Right ventricle myocardium superior (tissue), 1 donor: Measurements from ENCODE around the gene GRHL1. TPM values are rescaled to one million over a fixed set of nuclear protein-coding genes. Genes with fewer than 3 reads are reported as not detected.
"Not testable (repeated sequence)": the region's sequence is repeated elsewhere in the genome, so short reads cannot be mapped to it uniquely, and the experiment has no call there.

Experiments used
- ATAC-seq: fragments of 200-7000 bp; cut with Tn5 transposase; one replicate; pipeline ENCODE4 v1.9.1; 2020; ENCODE audit warnings: mild to moderate bottlenecking; ENCODE audit not compliant: poor library complexity
- DNase-seq: peaks from one replicate; pipeline ENCODE4 v3.0.0-alpha.2; 2020
- intact Hi-C: fragments of 100-400 bp; cut with DNase I; formaldehyde crosslinking; loops from one replicate; pipeline ENCODE4 v1.11.2; 2022
- total RNA-seq: library from RNA; stranded (reverse); fragmentation: NEBNext Ultra II Directional; extraction: Animal tissue kit (Norgen Biotek cat#: 25700); gene quantifications from one replicate; pipeline ENCODE4 v1.2.1, GENCODE V29; 2021
- donor health status: DM: no; HTN: yes; CAD: no; lungs with severe emphysema.

Gene GRHL1
- total RNA-seq, 1 donor from 2014 or later: 1.0 TPM

- ATAC-seq, DNase-seq, intact Hi-C loops: not testable (repeated sequence)
Measured at GRCh38 chr2:10013651-10014417, 62.3 kb downstream of the GRHL1 start.

DNA sequence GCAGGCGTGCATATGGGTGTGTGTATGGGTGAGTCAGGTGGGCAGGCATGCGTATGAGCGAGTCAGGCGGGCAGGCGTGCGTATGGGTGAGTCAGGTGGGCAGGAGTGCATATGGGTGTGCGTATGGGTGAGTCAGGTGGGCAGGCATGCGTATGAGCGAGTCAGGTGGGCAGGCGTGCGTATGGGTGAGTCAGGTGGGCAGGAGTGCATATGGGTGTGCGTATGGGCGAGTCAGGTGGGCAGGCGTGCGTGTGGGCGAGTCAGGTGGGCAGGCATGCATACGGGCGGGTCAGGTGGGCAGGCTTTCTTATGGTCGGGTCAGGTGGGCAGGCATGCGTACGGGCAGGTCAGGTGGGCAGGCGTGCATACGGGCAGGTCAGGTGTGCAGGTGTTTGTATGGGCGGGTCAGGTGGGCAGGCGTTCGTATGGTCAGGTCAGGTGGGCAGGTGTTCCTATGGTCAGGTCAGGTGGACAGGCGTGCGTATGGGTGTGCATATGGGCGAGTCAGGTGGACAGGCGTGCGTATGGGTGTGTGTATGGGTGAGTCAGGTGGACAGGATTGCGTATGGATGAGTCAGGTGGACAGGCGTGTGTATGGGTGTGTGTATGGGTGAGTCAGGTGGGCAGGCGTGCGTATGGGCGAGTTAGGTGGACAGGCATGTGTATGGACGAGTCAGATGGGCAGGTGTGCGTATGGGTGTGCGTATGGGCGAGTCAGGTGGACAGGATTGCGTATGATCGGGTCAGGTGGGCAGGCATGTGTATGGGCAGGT lies 63.1 kb downstream of the GRHL1 start:
- DNase-seq: no peak
- no peak for ATAC-seq
- intact Hi-C loops: no loop called here

- DNase-seq, ATAC-seq, intact Hi-C loops: not testable (repeated sequence)
Measured at GRCh38 chr2:10015376-10015989, 64.0 kb downstream of the GRHL1 start.

DNA sequence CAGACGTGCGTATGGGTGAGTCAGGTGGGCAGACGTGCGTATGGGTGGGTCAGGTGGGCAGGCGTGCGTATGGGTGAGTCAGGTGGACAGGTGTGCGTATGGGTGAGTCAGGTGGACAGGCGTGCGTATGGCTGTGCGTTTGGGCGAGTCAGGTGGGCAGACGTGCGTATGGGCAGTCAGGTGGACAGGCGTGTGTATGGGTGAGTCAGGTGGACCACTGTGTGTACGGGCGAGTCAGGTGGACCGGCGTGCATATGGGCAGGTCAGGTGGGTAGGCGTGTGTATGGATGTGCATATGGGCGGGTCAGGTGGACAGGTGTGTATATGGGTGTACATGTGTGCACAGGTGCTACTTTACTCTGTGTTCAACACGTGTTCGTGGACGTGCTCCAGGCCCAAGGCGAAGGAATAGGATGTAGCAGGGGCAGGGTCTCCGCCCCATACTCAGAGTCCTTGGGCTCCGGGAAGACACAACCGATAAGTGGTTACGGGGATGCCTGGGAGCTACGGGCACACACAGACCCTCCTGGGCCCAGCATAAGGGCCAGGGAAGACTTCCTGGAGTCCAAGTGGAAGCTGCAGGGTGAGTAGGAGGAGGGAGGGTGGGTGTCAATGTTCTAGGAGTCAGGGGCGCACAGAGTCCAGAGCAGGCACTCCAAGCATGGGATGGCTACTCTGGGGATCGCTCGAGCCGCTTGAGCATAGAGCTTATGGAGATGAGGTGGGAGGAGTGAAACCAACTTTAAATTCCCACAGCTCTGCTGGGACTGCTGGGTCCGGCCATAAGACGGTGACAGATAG lies 64.7 kb downstream of the GRHL1 start:
- no peak for DNase-seq
- no peak for ATAC-seq
- intact Hi-C loops: no loop called here

GRCh38 chr2:10016802-10017258 lies 65.3 kb downstream of the GRHL1 start:
- ATAC-seq: no peak
- DNase-seq: no peak
- intact Hi-C loops: no loop called here

GRCh38 chr2:10017313-10017941 lies 65.9 kb downstream of the GRHL1 start:
- no peak for ATAC-seq
- no peak for DNase-seq
- intact Hi-C loops: no loop called here

DNA sequence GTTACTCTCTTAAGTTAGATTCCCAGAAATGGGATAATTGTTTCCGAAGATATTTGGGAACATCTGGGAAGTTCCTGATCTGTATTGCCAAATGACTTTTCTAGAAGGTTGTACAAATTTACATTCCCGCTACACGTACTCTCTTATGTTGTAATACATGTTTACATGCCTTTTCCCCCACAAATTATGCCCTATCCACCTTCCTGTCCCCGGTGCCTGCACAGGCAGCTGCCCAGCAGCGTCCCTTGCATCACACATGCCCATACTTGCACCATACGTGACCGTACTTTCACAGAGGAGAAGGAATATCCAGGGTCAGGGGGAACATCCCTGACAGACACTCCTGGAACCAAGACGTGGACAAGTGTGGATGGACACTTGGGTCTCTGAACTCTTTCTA lies 67.7 kb downstream of the GRHL1 start:
- ATAC-seq (no peak), DNase-seq (no peak)

DNA sequence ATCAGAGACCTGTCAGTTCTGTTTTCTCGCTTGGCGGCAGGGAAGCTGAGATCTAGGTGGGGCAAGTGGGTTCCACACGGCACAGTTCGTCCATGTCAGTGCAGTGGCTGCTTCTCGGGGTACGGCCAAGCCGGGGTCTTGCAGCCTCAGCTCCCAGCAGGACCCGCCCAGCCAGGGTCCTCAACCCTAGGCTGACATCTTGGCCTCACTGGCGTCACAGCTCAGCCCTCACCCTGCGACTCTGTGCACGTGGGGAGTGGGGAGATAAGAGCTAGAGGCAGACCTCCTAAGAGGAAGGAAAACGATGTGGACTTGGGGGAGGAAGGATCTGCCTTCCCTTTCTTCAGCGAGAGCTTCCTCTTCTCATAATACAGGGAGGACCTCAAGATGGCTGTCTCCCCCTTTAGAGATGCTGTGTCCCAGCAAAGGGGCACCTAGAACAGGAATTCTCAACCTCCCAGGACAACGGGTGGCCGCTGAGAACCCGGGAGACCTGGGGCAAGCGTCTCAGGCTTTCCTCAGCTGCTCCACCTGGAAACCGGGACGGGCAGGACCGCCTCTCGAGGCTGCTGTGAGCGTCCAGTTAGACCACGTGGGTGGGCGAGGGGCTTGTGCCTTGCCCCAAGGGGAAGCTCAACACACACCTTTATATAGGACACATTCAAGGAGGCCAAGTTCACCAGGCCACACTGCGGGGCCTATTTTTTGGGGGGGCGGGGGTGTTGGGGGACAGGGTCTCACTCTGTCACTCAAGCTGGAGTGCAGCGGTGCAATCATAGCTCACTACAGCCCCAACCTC lies 68.3 kb downstream of the GRHL1 start:
- no peak for ATAC-seq
- intact Hi-C loops: no loop called here
- no peak for DNase-seq

More for the DNA sequence above, 67.7 kb downstream of the GRHL1 start:
- intact Hi-C loops: no loop called here

- DNase-seq: no peak
- peak; percentile 15 for ATAC-seq
- intact Hi-C loops: no loop called here
Measured at GRCh38 chr2:10022041-10022421, 70.5 kb downstream of the GRHL1 start.

- ATAC-seq: no peak
Measured at GRCh38 chr2:10022445-10022844, 71.0 kb downstream of the GRHL1 start.

DNA sequence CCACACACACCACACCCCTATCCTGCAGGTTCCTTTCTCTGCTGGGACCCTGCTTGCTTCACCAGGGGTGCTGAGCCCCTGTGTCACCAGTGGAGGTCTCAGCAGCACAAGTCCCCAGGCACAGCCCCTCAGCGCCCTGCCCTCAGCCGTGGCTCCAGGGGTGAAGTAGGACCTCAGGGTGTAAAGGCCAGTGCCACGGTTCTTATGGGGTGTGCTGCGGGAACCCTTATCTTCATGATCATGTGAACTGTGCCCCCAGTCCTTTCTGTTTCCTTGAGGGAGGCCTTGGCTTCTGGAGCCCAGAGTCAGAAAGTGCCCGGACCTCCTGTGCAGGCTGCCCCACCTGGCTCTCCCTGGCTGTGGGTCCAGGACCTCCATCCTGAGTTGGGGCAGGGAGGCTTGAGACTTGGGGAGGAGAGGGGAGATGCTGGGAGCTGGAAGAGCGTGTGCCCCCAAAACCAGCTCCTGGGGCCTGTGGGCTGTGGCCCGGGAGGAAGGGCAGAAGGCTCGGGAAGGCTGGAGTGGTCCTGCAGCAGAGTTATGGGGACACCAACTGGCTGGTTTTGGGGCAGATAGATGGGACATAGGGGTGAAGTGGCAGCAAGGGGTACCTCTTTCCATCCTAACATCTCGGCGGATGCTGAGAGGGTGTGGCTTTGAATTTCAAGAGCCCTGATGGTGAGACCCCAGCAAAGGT lies 71.6 kb downstream of the GRHL1 start:
- intact Hi-C loops: no loop called here
- ATAC-seq (no peak), DNase-seq (no peak)

More at GRCh38 chr2:10022445-10022844, 71.0 kb downstream of the GRHL1 start:
- no peak for DNase-seq
- intact Hi-C loops: no loop called here

DNA sequence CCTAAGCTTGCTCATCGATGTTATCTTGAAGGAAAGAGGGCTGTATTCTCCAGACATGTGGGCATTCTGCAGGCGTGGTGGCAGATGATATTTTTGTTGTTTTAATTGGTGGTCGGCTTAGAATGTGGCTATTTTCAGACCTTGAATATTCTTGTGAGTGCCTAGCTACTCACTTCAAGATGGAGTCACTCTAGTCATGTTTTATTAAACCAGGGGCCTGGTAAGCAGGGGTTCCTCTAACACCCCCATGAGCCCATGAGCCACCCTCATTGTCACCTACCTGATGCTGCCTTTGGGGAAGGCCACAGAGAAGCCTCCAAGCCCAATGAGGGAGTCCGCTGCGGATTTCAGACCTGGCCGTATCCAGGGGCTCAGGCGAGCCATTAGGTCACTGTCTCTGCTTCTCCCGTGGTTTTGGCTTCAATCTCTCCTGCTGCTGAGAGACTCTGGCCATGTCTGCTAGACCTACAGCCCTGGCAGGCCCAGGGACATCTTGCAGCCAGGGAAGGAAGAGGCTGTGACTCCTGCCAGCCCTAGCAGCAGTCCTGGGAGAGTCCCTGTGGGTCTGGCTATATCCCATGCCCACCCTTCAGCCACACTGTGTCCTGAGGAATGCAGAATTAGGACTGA lies 75.6 kb downstream of the GRHL1 start:
- DNase-seq: peak; percentile 2
- ATAC-seq: no peak
- intact Hi-C loops: no loop called here

DNA sequence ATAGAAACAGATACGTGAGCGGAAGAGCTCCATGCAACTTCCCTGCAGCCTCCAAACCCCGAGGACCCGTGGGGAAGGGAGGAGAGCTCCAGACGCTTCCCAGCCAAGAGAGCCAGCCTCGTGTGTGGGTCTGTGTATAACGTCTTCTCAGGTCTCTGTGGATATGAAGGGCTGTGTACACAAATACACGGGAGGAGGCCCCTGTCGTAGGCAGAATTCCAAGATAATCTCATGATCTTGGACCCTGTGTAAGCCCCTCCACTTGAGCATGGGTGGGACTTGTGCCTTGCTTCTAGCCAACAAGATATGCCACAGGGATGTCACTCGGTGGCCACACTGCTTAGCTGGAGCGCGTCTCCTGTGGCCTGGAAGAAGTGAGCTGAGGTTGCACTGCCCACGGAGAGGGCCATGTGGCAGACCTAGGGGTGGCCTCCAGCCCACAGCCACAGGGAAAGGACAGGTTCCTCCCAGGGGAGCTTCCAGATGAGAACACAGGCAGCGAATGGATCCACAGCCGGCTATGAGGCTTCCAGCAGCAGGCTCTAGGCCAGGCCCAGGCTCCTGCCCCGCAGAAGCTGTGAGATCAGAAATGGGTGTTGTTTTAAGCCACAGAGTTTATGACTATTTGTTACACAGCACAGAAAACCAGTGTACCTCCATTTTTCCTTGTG lies 76.3 kb downstream of the GRHL1 start:
- no peak for DNase-seq
- ATAC-seq: peak; percentile 22
- intact Hi-C loops: no loop called here

- DNase-seq (no peak), ATAC-seq (no peak)
- intact Hi-C loops: no loop called here
Measured at GRCh38 chr2:10028407-10028987, 77.0 kb downstream of the GRHL1 start.

DNA sequence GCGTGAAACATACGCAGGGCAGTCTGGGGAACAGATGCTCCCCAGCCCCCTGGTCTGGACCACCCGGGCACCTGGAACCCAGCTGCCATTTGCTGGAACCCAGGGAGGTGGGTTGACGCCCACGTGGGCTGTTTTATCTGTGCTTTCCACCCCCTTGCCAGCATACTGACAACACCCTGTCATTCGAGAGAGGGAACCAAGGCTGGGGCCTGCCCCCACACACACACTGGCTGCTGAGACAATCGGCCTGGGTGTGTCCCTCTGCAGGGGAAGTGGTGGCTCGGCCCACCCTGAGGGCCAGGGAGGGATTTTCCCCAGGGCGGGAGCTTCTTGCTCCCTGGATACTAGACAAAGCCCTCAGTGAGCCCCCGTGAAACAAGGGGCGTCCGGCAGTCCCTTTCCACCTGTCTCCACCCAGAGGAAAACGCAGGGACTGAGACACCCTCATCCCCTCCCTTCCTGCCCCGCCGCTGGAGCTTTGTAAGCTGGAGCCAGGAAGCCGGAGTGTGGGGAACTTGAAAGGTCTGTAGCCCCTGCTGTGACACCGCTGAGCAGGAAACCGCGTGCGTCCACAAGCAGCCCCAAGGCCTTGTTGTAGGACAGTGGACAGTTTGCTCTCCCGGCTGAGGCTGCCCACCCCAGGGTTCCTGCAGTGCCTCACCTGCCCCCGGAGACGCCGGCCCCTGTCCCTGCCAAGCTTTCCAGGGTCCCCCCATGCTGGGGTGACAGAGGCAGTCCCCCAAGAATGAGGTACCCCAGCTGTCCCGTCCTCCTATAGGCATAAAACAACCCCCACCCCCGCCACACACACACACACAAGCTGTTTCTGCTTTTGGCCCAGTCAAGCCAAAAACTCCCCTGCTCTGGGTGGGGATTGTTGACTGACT lies 77.7 kb downstream of the GRHL1 start:
- ATAC-seq (peak; percentile 74), DNase-seq (peak; percentile 85)
- intact Hi-C loops: no loop called here
